Memory B cell (primary cell): Measurements from ENCODE around the gene NAMPT.

Experiments
- ATAC-seq: fragments of 150-1000 bp; cut with Tn5 transposase; 2 replicates; pipeline ENCODE4 v1.10.0; 2021; ENCODE audit warnings: low read depth, mild to moderate bottlenecking, moderate library complexity
- DNase-seq, 2 donors: peaks; one replicate each; pipeline ENCODE4 v3.0.0; 2022; ENCODE audit warnings: low spot score in 2 of 2
- H3K27ac Mint-ChIP-seq: one replicate; pipeline ENCODE4 v1.8.0; 2022; ENCODE audit warnings: mild to moderate bottlenecking, moderate library complexity, mixed read lengths
- H3K27me3 Mint-ChIP-seq: one replicate; pipeline ENCODE4 v1.8.0; 2022; ENCODE audit warnings: mixed read lengths
- H3K36me3 Mint-ChIP-seq: one replicate; pipeline ENCODE4 v1.8.0; 2022; ENCODE audit warnings: mild to moderate bottlenecking, mixed read lengths
- H3K4me1 Mint-ChIP-seq: one replicate; pipeline ENCODE4 v1.8.0; 2022; ENCODE audit warnings: mixed read lengths
- H3K4me3 Mint-ChIP-seq: one replicate; pipeline ENCODE4 v1.8.0; 2022; ENCODE audit warnings: mild to moderate bottlenecking, moderate library complexity, mixed read lengths
- H3K9me3 Mint-ChIP-seq: one replicate; pipeline ENCODE4 v1.8.0; 2022; ENCODE audit warnings: mixed read lengths

NAMPT gene

GRCh38 chr7:106287786-106288185, 3.0 kb upstream of the NAMPT start:
- peak overlapping the region; percentile 25 for H3K27ac Mint-ChIP-seq
- DNase-seq (no peak), ATAC-seq (no peak)
- H3K9me3 Mint-ChIP-seq: no peaks in the 10 kb centered on the region
- no peak overlapping the region for H3K4me3 Mint-ChIP-seq
- no peaks in the 10 kb centered on the region for H3K27me3 Mint-ChIP-seq
- peaks cover 2% of the 10 kb centered on the region for H3K36me3 Mint-ChIP-seq
- peaks cover 15% of the 10 kb centered on the region for H3K4me1 Mint-ChIP-seq

DNA sequence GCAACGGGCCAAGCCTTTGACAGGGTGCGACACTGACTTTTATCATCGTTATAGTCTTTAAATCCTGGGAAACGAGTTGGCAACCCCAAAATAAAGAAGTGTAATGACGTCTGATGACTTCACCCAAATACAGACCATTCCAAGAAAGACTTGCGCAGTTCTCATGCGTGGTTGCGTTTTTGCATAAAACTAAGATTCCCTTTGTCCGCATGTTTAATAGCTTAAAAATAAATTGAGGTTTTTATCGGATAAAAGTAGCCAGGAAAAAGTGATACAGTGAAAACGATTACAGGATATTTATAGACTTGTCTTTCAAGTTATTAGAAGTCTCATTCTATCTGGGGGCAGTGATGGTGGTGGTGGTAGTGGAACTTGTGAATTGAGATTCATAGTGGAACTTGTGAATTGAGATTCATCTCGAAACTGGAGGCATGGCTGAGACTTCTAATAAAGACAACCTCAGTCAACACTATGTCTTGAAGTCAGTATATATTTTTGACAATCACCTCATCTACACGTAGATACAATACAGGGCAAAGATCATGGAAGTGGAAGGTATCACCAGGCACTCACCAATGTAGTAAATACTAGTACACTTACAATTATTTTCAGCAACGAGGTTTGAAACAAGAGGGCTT, 1.2 kb upstream of the NAMPT start:
- Mint-ChIP-seq H3K4me1 (peaks cover 22% of the 10 kb centered on the region), H3K36me3 (peaks cover 2% of the 10 kb centered on the region), H3K27me3 (no peaks in the 10 kb centered on the region), H3K9me3 (no peaks in the 10 kb centered on the region), H3K4me3 (peak overlapping the region; percentile 96), H3K27ac (peak overlapping the region; percentile 99)
- peak in 1 of 2 donors; percentile 29 for DNase-seq
- ATAC-seq: peak; percentile 5

- Mint-ChIP-seq H3K4me1 (peaks cover 22% of the 10 kb centered on the region), H3K27ac (peak overlapping the region; percentile 99), H3K9me3 (no peaks in the 10 kb centered on the region), H3K4me3 (peak overlapping the region; percentile 96), H3K27me3 (no peaks in the 10 kb centered on the region), H3K36me3 (peaks cover 2% of the 10 kb centered on the region)
- DNase-seq (peak; percentile 95 to 98), ATAC-seq (peak; percentile 79)
These were observed 470 bp upstream of the NAMPT start for GRCh38 chr7:106285051-106285854.

DNA sequence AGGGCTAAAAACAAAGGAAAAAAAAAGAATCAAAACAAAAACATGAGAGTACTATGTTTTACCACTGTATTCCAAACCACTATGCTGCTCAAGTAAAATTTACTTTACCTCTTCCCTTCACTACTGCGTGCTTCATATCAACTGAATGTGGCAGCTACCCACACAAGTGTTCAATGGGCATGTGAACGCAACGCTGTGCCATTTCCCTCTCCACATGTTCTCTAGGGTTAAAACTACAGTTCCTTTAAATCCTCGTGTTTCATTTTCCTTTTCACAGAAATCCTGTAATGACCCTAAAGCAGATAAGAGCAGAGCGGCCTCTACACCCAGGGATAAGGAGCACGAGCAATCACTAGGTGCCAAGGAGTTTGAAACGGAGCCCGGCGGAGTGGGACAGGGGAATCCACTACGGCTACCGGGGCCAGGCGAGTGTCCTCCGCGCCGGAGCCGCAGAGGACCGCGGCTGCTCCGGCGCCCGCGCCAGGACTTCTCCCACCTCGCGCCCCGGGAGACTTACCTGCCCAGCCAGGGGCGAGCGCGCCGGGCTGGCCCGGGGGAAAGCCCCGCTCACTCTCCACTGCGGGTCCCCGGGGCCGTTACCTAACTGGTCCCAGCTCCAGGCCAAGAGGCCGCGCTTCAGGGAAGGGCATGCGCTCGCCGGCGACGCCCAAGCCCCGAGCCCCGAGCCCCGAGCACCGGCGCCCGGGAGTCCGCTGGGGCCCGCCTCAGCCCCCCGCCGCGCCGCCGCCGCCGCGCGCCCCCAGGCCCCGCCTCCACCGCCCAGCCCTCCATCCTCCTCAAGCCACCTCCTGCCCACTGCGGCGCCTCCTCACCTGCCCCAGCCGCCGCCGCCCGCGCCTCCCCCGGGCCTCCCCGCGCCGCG, 711 bp downstream of the NAMPT start:
- Mint-ChIP-seq H3K4me3 (peak overlapping the region; percentile 96), H3K36me3 (peaks cover 3% of the 10 kb centered on the region), H3K9me3 (no peaks in the 10 kb centered on the region), H3K4me1 (peaks cover 28% of the 10 kb centered on the region), H3K27ac (peak overlapping the region; percentile 99), H3K27me3 (no peaks in the 10 kb centered on the region)
- DNase-seq (peak; percentile 45 to 58), ATAC-seq (peak; percentile 15)

DNA sequence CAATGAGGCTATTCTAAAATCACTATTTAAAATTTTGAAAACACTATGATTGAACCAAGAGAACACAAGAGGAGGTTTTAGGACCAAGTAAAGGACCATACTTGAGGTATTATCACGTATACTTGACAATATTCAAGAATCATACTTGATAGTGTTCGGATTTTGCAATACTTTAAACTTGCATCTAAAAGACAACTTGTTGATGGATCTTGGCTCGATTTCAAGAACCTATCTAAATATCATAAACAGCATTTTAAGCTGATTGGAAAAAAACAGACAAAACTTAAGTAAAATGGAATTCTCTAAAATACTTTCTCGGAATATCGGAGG, 1.3 kb downstream of the NAMPT start:
- H3K36me3 Mint-ChIP-seq: peaks cover 3% of the 10 kb centered on the region
- no peak for DNase-seq
- peak overlapping the region; percentile 99 for H3K27ac Mint-ChIP-seq
- no peaks in the 10 kb centered on the region for H3K27me3 Mint-ChIP-seq
- H3K4me3 Mint-ChIP-seq: peak overlapping the region; percentile 96
- no peak for ATAC-seq
- H3K4me1 Mint-ChIP-seq: peaks cover 28% of the 10 kb centered on the region
- no peaks in the 10 kb centered on the region for H3K9me3 Mint-ChIP-seq

GRCh38 chr7:106282852-106283251, 1.9 kb downstream of the NAMPT start:
- ATAC-seq (no peak), DNase-seq (no peak)
- no peaks in the 10 kb centered on the region for H3K9me3 Mint-ChIP-seq
- H3K27ac Mint-ChIP-seq: no peak overlapping the region
- H3K4me1 Mint-ChIP-seq: peaks cover 28% of the 10 kb centered on the region
- no peak overlapping the region for H3K4me3 Mint-ChIP-seq
- peaks cover 3% of the 10 kb centered on the region for H3K36me3 Mint-ChIP-seq
- no peaks in the 10 kb centered on the region for H3K27me3 Mint-ChIP-seq

DNA sequence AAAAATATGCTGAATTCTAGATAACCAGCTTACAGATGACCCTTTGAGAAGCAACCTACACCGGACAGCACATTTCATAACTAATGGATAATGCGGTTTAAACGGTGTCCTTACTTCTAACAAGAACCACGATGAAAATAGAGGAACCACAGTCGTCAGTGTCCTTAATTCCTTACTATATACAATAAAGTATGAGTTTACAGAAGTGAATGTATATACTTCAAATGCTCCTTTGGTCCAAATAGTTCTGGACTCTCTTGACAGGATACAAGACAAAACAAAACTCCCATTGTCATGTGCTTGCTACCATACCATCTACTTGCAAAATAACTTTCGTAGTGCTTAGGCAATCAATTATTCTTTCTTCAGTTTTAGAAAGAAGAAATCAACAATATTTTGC, 2.4 kb downstream of the NAMPT start:
- Mint-ChIP-seq H3K27ac (no peak overlapping the region), H3K4me1 (peaks cover 28% of the 10 kb centered on the region), H3K4me3 (peak overlapping the region; percentile 21), H3K27me3 (no peaks in the 10 kb centered on the region), H3K9me3 (no peaks in the 10 kb centered on the region), H3K36me3 (peaks cover 3% of the 10 kb centered on the region)
- no peak for DNase-seq
- no peak for ATAC-seq

- no peak overlapping the region for H3K27ac Mint-ChIP-seq
- peaks cover 28% of the 10 kb centered on the region for H3K4me1 Mint-ChIP-seq
These were observed 3.0 kb downstream of the NAMPT start for GRCh38 chr7:106281585-106282318.

GRCh38 chr7:106281127-106281526, 3.7 kb downstream of the NAMPT start:
- ATAC-seq (no peak), DNase-seq (no peak)
- Mint-ChIP-seq H3K36me3 (peaks cover 3% of the 10 kb centered on the region), H3K27me3 (no peaks in the 10 kb centered on the region), H3K9me3 (no peaks in the 10 kb centered on the region), H3K4me1 (peaks cover 26% of the 10 kb centered on the region), H3K4me3 (no peak overlapping the region), H3K27ac (no peak overlapping the region)

More at GRCh38 chr7:106281585-106282318, 3.0 kb downstream of the NAMPT start:
- Mint-ChIP-seq H3K4me3 (no peak overlapping the region), H3K27me3 (no peaks in the 10 kb centered on the region), H3K36me3 (peaks cover 3% of the 10 kb centered on the region), H3K9me3 (no peaks in the 10 kb centered on the region)
- ATAC-seq (no peak), DNase-seq (no peak)

DNA sequence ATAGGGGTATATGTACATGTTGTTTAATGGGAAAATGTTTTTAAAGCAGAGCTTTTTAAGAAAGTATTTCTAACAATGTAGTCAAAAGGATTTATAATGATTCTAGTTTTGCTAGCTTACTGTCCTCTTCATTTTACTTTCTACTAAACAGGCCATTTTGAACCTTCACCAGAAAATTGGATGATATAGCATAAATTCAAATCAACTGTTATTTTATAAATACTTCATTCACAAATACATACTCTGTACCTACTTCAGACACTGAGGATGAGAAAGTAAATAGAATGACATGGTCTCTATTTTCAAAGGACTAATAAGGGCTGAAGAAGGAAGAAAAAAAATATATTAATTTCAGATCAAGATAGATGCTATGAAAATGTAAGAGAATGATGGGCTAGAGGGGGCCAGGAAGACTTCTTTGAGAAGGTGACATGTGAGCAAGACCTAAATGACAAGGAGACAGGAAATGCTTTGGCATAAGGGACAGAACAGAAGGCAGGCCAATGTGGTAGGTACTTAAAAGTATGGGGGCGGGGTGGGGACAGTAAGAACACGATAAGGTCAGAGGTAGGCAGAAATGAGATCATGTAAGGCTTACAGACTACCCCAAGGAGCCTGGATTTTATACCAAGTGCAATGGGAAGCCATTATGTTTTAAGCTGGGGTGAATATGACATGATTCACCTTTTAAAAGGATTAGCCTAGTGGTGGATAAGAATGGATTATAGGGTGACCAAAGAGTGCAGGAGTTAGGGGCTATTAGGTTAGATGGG, 5.2 kb downstream of the NAMPT start:
- Mint-ChIP-seq H3K9me3 (no peaks in the 10 kb centered on the region), H3K4me3 (no peak overlapping the region), H3K36me3 (peaks cover 1% of the 10 kb centered on the region), H3K4me1 (peaks cover 18% of the 10 kb centered on the region), H3K27me3 (no peaks in the 10 kb centered on the region), H3K27ac (no peak overlapping the region)
- ATAC-seq (no peak), DNase-seq (no peak)

DNA sequence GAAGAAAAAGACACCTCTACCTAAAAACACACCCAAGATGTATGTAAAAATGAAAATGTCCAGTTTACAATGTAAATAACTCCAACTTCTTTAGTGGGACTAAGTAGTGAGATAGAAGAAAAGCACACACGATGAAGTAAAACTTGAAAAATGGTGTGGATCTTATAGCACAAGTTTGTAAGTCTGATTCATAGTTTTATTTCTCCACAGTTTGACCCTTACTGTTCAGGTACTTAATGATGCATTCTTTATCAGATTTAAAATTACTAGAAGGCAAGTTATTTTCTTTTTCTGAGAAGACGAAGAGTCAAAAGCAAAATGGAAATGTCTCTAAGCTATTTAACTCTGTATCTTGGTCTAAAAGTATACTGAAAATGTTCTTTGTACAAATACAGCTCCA, 6.1 kb downstream of the NAMPT start:
- Mint-ChIP-seq H3K4me3 (no peak overlapping the region), H3K9me3 (no peaks in the 10 kb centered on the region), H3K27me3 (no peaks in the 10 kb centered on the region), H3K4me1 (peaks cover 15% of the 10 kb centered on the region), H3K36me3 (peaks cover 1% of the 10 kb centered on the region), H3K27ac (no peak overlapping the region)
- ATAC-seq (no peak), DNase-seq (no peak)

GRCh38 chr7:106277976-106278375, 6.8 kb downstream of the NAMPT start:
- Mint-ChIP-seq H3K9me3 (no peaks in the 10 kb centered on the region), H3K36me3 (peaks cover 1% of the 10 kb centered on the region), H3K4me3 (no peak overlapping the region)

DNA sequence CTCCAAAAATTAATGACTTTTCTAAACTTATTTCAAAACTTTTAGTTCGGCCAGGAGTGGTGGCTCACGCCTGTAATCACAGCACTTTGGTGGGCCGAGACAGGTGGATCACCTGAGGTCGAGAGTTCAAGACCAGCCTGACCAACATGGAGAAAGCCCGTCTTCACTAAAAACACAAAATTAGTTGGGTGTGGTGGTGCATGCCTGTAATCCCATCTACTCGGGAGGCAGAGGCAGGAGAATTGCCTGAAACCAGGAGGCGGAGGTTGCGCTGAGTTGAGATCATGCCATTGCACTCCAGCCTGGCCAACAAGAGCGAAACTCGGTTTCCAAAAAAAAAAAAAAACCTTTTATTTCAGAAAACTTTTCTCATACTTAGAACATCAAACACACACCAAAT, 8.3 kb downstream of the NAMPT start:
- H3K27ac Mint-ChIP-seq: no peak overlapping the region
- peaks cover 6% of the 10 kb centered on the region for H3K4me1 Mint-ChIP-seq
- no peak overlapping the region for H3K4me3 Mint-ChIP-seq
- H3K9me3 Mint-ChIP-seq: no peaks in the 10 kb centered on the region
- DNase-seq (no peak), ATAC-seq (no peak)
- H3K27me3 Mint-ChIP-seq: no peaks in the 10 kb centered on the region
- peaks cover 3% of the 10 kb centered on the region for H3K36me3 Mint-ChIP-seq

More at GRCh38 chr7:106277976-106278375, 6.8 kb downstream of the NAMPT start:
- H3K27ac Mint-ChIP-seq: no peak overlapping the region
- H3K27me3 Mint-ChIP-seq: no peaks in the 10 kb centered on the region
- peaks cover 13% of the 10 kb centered on the region for H3K4me1 Mint-ChIP-seq
- no peak for DNase-seq
- no peak for ATAC-seq
